Stimulated activated CD4-positive, alpha-beta T cell treated with anti-CD3 and anti-CD28 coated beads, Interleukin-4, amount 100 ng/mL, for 48 hours (primary cell): ENCODE data around the gene H2BK1.

Source experiments
- DNase-seq, 2 donors: peaks; one replicate each; pipeline ENCODE4 v3.0.0-alpha.2; 2020; ENCODE audit warnings: low read depth in 2 of 2

Gene H2BK1

DNA sequence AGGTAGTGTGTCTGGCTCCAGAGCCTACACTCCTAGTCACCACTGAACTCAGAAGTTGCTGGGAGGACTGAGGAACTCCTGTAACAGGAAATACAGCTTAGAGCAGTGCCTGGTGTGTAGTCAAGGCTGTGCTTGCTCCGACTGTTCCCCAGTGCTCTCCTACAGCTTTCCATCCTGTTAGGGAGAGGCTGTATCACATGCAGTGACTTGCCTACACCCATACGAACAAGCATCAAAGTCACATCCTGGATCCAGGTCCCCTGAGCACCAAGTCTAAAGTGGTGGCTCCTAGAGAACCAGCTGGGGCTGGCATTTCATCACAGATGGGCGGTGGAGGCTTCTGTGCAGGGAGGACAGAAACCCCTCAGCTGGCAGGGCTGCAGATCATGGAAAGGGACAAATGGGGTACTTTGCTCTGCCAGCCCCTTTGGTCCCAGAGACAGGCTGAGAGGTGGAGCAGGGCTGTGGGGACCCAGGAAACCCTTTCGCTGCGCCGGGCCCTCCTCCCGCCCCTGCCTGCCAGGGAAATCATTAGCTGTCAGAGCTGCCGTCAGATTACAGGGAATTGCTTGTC, 30.9 kb downstream of the H2BK1 start:
- no peak for DNase-seq

DNA sequence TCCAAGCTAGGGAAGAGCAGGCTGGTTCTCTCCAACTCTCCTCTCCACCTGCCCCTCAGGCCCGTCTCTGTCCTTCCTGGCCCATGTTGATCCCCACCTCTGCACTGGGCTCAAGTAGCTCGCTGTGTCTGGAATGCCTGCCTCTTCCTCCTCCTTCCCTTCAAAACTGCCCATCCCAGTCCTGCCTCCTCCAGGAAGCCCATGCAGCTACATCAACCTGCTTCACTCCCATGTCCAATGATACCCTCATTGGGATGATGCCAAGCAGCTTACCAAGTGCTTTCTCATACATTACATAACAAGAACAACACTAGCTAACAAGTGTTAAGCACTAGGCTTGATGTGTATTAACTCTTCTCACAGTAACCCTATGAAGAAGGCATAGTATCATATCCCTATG, 31.5 kb downstream of the H2BK1 start:
- no peak for DNase-seq

- no peak for DNase-seq
These were observed 32.1 kb downstream of the H2BK1 start for GRCh38 chr7:151178236-151178635.

DNA sequence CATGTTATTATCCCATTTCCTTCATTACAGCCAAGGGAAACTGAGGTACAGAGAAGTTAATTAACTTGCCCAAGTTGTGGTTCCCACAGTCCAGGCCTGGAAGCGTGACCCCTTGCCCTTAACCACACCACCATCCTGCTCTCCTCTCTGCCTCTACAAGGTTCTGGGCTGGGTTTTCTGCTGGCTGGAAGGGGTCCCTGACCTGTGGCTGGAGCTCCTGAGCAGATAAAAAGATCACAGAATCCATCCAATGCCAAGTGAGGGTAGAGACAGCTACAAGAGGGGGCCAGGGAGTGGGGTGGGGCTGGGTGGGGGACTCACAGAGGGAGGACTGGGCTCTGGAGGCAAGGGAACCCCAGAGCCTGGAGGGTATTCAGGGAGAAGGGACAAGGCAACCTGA, 33.0 kb downstream of the H2BK1 start:
- DNase-seq: no peak

GRCh38 chr7:151176401-151176800, 33.9 kb downstream of the H2BK1 start:
- DNase-seq: no peak

GRCh38 chr7:151175793-151176311, 34.4 kb downstream of the H2BK1 start:
- no peak for DNase-seq

DNA sequence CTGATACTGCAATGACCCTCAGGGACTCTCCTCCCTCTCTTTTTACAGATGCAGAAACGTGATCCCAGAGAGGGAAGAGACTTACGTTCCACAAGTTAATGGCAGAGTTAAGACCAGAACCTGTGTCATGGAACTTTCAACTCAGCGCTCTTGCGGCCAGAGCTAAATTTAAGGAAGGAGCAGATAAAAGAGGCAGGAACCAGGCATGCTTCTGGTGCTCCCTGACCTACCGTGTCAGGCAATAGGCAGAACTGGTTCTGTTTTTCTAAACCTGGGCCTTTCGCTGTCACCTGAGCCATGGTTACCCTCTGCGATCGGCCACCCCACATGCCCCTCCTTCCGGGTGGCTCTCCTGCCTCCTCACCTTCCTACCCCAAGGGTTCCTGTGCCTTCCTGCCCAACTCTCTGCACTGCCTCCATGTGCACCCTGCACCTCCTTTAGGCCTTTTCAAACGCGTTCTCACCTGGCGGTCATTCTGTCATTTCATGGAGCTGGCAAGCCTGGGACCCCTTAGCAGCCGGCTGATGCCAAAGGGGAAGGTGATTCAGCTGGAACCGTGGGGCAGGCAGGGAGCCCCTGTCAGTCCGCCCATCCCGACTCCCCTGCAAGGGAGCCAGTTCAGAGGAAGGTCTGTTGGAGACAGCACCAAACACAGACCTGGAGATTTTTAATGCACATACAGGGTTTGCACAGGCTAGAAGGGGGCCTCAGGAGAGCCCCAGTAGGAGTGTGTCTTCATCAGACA, 35.1 kb downstream of the H2BK1 start:
- DNase-seq: no peak

GRCh38 chr7:151174246-151175046, 35.8 kb downstream of the H2BK1 start:
- DNase-seq: peak in 1 of 2 donors; percentile 27

GRCh38 chr7:151173386-151174245, 36.7 kb downstream of the H2BK1 start:
- DNase-seq: no peak

GRCh38 chr7:151172273-151173141, 37.8 kb downstream of the H2BK1 start:
- DNase-seq: peak; percentile 67 to 76

GRCh38 chr7:151168787-151169162, 41.5 kb downstream of the H2BK1 start:
- DNase-seq: no peak

GRCh38 chr7:151168003-151168786, 42.1 kb downstream of the H2BK1 start:
- DNase-seq: peak; percentile 59 to 60

DNA sequence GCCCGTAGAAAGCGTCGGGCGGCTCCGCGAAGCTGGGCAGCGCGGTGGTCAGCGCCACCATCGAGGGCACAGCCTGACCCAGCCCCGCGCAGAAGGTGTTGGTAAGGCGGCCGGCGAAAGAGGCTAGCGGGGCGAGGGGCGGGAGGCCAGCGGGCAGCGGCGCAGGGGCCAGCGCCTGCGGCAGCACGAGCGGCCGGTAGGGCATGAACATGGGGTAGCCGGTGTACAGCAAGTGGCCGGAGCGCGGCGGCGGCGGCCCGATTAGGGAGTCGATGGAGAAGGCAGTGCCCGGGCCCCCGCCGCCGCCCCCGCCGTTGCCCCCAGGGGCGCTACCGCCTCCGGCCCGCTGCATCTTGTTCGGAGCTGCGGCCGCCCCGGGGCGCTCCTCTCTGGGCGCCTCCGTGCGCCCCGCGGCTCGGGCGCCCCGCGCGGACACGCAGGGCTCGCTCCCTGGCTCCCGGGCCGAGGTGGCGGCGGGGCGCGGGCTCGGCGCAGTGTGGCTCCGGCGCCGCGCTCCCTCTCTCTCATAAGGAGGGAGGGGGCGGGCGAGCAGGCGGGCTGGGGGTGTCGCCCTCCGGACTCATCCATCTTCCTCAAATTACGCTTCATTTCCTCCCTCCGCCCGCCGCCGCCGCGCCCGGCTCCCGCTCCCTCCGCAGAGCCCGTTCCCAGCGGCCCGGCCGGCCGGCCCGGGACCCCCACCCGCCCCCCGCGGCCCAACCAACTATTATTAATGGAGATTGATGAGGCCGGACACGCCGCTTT, 42.9 kb downstream of the H2BK1 start, which contains the start of gene GBX1:
Gene GBX1, minus strand, starts transcription at position 498 of the 765 bp plus-strand sequence. Its CDS starts 146 bp downstream, at position 352.
- no peak for DNase-seq

DNA sequence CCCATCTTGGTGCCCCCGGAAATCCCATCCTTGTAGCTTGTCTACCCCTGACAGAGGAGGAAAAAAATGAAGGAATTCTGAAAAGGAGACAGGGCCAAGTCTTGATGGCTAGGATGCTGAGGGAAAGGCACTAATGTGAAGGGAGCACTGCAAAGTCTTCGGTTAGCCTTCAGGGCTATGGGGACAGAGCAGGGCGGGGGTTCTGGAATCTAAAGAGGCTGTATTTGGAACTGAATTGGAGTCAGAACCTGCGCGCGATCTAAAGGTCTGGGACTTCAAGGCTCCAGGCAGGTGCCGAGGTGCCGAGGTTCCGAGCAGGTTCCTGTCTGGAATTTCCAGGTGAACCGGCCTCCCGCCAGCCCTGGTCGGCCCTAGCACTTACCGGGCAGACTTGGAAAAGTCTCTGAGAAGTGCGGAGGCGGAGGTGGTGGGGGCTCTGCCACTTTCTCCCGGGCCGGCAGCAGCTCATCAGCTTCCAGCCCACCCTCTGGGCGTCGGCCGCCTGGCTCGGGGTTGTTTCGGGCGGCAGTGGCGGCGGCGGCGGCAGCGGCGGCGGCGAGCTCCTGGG, 43.6 kb downstream of the H2BK1 start:
- DNase-seq: no peak

DNA sequence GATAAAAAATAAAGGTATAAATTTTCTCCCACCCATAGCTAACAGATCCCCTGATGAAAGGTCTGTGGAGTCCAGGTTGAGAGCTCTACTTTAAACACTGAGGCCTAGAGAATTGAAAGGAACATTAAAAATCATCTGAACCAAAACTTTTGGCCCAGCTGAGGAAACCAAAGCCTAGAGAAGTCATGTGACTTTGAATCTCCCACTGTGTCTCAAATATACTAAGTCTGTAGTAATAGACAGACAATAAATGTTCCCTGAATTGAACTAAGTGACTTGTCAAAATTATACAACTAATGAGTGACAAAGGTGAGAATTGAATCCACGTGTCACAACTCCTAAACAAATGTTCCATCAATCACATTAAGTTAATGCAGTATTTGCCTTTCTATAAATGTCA, 48.5 kb downstream of the H2BK1 start:
- no peak for DNase-seq
